Brain microvascular endothelial cell (primary cell): Measurements from ENCODE around the gene UBL4A.

Source experiments
- DNase-seq: peaks from one replicate; pipeline ENCODE4 v3.0.0-alpha.2; 2020
- H3K27ac ChIP-seq: fragments of 250-450 bp; sonication (Bioruptor Pico); 2 replicates; pipeline ENCODE4 v1.5.1; 2020; ENCODE audit warnings: mild to moderate bottlenecking, moderate library complexity
- H3K27me3 ChIP-seq: fragments of 250-450 bp; sonication (Bioruptor Pico); replicated peaks from 2 replicates; pipeline ENCODE4 v1.5.1; 2020; ENCODE audit warnings: mild to moderate bottlenecking
- H3K36me3 ChIP-seq: fragments of 250-450 bp; sonication (Bioruptor Pico); replicated peaks from 2 replicates; pipeline ENCODE4 v1.5.1; 2020; ENCODE audit warnings: mild to moderate bottlenecking
- H3K4me3 ChIP-seq: 2 replicates; pipeline ENCODE4 v1.5.1; 2011; ENCODE audit warnings: low read depth, mild to moderate bottlenecking, control low read depth, low read length, moderate library complexity
- CTCF ChIP-seq: IDR thresholded peaks from 2 replicates; pipeline ENCODE4 v1.5.1; 2011; ENCODE audit warnings: low read depth, mild to moderate bottlenecking, moderate library complexity, low read length, control low read depth, inconsistent platforms; ENCODE audit errors: missing control alignments
- in situ Hi-C: cut with HindIII; loops from 2 replicates; pipeline ENCODE4 v1.10.0; 2017; ENCODE audit warnings: low sequenced_read_pairs, low pct_ligation_motif_present

The UBL4A gene

GRCh38 chrX:154441564-154441963, 44.9 kb downstream of the UBL4A start:
- peaks cover 16% of the 10 kb centered on the region for H3K36me3 ChIP-seq
- no peaks in the 10 kb centered on the region for H3K27me3 ChIP-seq
- H3K4me3 ChIP-seq, result no peak overlapping the region
- DNase-seq, result no peak
- H3K27ac ChIP-seq, result no peak overlapping the region
- in situ Hi-C loops, result no loop called here
- no peak for TF ChIP-seq CTCF

- Histone ChIP-seq H3K36me3 (peaks cover 17% of the 10 kb centered on the region), H3K27ac (no peak overlapping the region), H3K4me3 (no peak overlapping the region), H3K27me3 (no peaks in the 10 kb centered on the region)
- DNase-seq, result no peak
- in situ Hi-C loops, result no loop called here
- TF ChIP-seq CTCF, result no peak
Observed at GRCh38 chrX:154440623-154441357, 45.6 kb downstream of the UBL4A start.

GRCh38 chrX:154439841-154440240, 46.6 kb downstream of the UBL4A start:
- no peak overlapping the region for H3K4me3 ChIP-seq
- TF ChIP-seq CTCF, result no peak
- no peak for DNase-seq
- in situ Hi-C loops, result no loop called here
- peaks cover 24% of the 10 kb centered on the region for H3K36me3 ChIP-seq
- no peaks in the 10 kb centered on the region for H3K27me3 ChIP-seq
- H3K27ac ChIP-seq, result no peak overlapping the region

- H3K36me3 ChIP-seq, result peaks cover 24% of the 10 kb centered on the region
- peak overlapping the region; percentile 71 for H3K4me3 ChIP-seq
- DNase-seq, result no peak
- in situ Hi-C loops, result no loop called here
- H3K27me3 ChIP-seq, result no peaks in the 10 kb centered on the region
- no peak for TF ChIP-seq CTCF
- no peak overlapping the region for H3K27ac ChIP-seq
Observed at GRCh38 chrX:154437971-154438893, 48.2 kb downstream of the UBL4A start.

GRCh38 chrX:154436983-154437752, 49.2 kb downstream of the UBL4A start, which contains the start of gene GDI1:
Gene GDI1, plus strand, starts transcription at chrX:154437154. Its CDS starts 101 bp downstream, at chrX:154437255.
- H3K27ac ChIP-seq, result peak within 1 kb of the TSS; percentile 94
- in situ Hi-C loops, result no loop called here
- no peak for DNase-seq
- peaks cover 19% of the 10 kb centered on the region for H3K36me3 ChIP-seq
- H3K27me3 ChIP-seq, result no peaks in the 10 kb centered on the region
- H3K4me3 ChIP-seq, result peak within 1 kb of the TSS; percentile 71
- no peak for TF ChIP-seq CTCF
